Dendritic cell treated with granulocyte-macrophage colony-stimulating factor and Interleukin-4, amounts not matched to agents 40 ng/mL and 50 ng/mL, for 4 days (primary cell): ENCODE measurements around the gene FAM227B.

ENCODE experiments used
- H3K27ac Mint-ChIP-seq: one replicate; pipeline ENCODE4 v1.8.0; 2022; ENCODE audit warnings: mild to moderate bottlenecking, mixed read lengths
- H3K27me3 Mint-ChIP-seq: one replicate; pipeline ENCODE4 v1.8.0; 2022; ENCODE audit warnings: mild to moderate bottlenecking, mixed read lengths
- H3K36me3 Mint-ChIP-seq: one replicate; pipeline ENCODE4 v1.8.0; 2022; ENCODE audit warnings: low read depth, mixed read lengths
- H3K4me1 Mint-ChIP-seq: one replicate; pipeline ENCODE4 v1.8.0; 2022; ENCODE audit warnings: low read depth, mixed read lengths
- H3K4me3 Mint-ChIP-seq: one replicate; pipeline ENCODE4 v1.8.0; 2022; ENCODE audit warnings: mild to moderate bottlenecking, moderate library complexity, mixed read lengths
- H3K9me3 Mint-ChIP-seq: one replicate; pipeline ENCODE4 v1.8.0; 2022; ENCODE audit warnings: mixed read lengths
- intact Hi-C: fragments of 100-400 bp; cut with micrococcal nuclease; formaldehyde crosslinking; loops from one replicate; pipeline ENCODE4 v1.15.0; 2022

The FAM227B gene

DNA sequence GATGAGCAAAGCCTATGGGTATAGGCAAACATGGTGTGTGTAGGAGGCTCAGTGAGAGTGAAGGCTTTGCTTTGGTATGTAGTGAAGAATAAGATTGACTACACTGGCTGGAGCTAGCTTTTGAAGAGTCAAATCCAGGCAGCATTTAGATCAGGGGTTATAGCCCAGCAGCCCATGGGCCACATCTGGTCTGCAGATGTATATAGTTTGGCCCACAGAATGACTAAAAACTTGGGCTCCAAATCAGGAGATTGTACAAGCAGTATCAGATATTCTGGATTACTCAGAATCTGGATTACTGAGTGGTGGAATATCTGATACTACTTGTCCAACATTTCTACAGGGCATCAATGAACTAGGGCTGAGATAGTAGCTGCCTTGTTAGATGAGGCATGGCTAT lies 290.5 kb downstream of the FAM227B start:
- peaks cover 7% of the 10 kb centered on the region for H3K4me1 Mint-ChIP-seq
- H3K27me3 Mint-ChIP-seq, result no peaks in the 10 kb centered on the region
- H3K4me3 Mint-ChIP-seq, result no peak overlapping the region
- no peak overlapping the region for H3K27ac Mint-ChIP-seq
- peaks cover 37% of the 10 kb centered on the region for H3K36me3 Mint-ChIP-seq
- intact Hi-C loops, result no loop called here
- no peaks in the 10 kb centered on the region for H3K9me3 Mint-ChIP-seq

DNA sequence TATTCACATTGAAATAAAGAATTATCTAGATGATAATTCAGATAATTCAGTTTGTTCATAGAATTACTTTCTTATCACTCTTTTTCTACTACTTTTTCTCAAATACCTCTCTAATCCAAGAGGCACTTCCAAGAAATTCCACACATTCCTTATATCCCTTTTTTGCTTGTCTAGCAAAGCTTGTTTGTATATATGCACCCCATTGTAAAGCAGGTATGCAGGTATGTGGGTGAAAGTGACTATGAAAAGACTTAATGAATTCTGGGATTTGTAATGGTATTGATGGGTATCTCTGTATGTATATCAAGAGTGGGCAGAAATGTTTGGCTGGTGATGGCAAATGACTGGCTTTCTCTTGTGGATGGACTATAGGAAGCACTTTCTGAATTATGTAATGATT lies 291.7 kb downstream of the FAM227B start:
- intact Hi-C loops, result no loop called here
- Mint-ChIP-seq H3K27ac (no peak overlapping the region), H3K9me3 (no peaks in the 10 kb centered on the region)

DNA sequence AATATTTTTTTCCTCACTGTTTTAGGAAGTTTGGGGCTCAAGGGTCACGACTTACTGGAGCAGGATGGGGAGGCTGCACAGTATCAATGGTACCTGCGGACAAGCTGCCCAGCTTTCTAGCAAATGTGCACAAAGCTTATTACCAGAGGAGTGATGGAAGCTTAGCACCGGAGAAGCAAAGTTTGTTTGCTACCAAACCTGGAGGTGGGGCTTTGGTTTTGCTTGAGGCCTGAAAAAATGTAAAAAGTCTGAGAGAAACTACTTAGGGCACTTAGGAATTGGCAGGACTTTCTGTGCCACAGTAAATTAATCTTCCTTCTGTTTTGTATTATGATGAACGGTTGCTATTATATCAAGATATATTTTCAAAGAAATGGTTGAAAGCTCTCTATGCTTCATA lies 292.7 kb downstream of the FAM227B start:
- H3K4me1 Mint-ChIP-seq, result peaks cover 7% of the 10 kb centered on the region
- peaks cover 43% of the 10 kb centered on the region for H3K36me3 Mint-ChIP-seq
- no peaks in the 10 kb centered on the region for H3K27me3 Mint-ChIP-seq
- no peaks in the 10 kb centered on the region for H3K9me3 Mint-ChIP-seq
- no peak overlapping the region for H3K4me3 Mint-ChIP-seq
- H3K27ac Mint-ChIP-seq, result no peak overlapping the region
- intact Hi-C loops, result no loop called here

More for the DNA sequence above, 291.7 kb downstream of the FAM227B start:
- no peaks in the 10 kb centered on the region for H3K27me3 Mint-ChIP-seq
- no peak overlapping the region for H3K4me3 Mint-ChIP-seq
- peaks cover 37% of the 10 kb centered on the region for H3K36me3 Mint-ChIP-seq
- H3K4me1 Mint-ChIP-seq, result peaks cover 7% of the 10 kb centered on the region

DNA sequence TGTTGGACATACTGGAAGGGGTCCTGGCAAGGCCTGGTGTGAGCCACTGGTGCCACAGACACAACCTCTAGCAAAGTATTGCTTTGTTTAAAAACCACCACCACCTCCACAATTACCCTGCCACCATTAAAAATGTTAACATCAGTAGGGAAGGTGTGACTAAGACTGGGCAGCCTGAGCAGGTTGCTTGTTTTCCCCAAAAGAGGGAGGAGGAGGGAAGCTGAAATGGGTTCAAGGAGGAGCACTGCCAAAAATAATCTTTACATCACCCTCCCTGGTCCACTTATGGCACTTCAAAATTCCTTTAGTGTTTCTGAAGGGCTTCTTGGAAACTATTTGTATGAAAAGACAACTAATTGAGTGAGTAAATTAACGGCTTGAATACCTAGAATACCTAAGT lies 297.4 kb downstream of the FAM227B start:
- intact Hi-C loops, result no loop called here
- H3K4me3 Mint-ChIP-seq, result no peak overlapping the region
- H3K27ac Mint-ChIP-seq, result no peak overlapping the region
- peaks cover 27% of the 10 kb centered on the region for H3K4me1 Mint-ChIP-seq
- no peaks in the 10 kb centered on the region for H3K9me3 Mint-ChIP-seq
- H3K27me3 Mint-ChIP-seq, result no peaks in the 10 kb centered on the region
- H3K36me3 Mint-ChIP-seq, result peaks cover 51% of the 10 kb centered on the region

DNA sequence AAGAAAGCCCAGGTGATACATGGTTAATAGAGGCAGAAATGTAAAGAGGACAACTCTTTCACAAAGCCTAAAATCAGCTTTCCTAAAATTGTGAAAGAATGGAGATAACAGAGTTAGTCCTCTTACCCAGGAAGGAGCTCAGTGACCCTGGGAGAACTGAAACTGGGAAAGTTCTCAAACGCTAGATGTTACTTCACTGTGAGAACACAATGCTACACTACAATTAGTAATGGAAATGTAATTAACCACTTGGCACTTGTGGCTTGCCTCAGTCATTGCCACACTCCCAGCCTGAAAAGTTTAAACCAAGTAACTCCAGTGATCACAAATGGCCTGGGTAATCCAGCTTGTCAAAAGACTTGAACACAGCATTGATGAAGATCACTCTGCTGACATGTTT lies 300.3 kb downstream of the FAM227B start:
- peak overlapping the region; percentile 58 for H3K27ac Mint-ChIP-seq
- H3K9me3 Mint-ChIP-seq, result peaks cover 9% of the 10 kb centered on the region
- H3K4me3 Mint-ChIP-seq, result no peak overlapping the region
- intact Hi-C loops, result no loop called here
- peaks cover 59% of the 10 kb centered on the region for H3K36me3 Mint-ChIP-seq
- no peaks in the 10 kb centered on the region for H3K27me3 Mint-ChIP-seq
- peaks cover 27% of the 10 kb centered on the region for H3K4me1 Mint-ChIP-seq

DNA sequence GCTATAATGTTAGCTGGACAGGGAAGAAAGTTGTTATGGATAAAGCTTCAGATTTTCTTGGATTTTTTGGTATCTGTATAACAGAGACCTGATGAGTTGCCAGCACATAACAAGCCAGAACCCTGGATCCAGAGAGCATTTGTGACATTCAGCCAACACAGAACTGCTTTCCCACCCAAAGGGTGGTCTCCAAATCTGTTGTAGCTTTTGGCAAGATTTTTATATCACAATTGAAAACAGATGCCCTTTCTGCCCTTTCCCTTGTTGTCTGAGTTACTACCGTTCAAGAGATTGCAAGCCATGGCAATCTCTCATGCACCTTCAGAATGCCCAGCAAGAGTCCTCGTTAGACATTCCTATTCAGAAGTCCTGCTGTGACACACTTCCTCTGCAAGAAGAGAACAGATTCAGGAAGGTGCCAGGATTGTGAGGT lies 305.2 kb downstream of the FAM227B start:
- H3K9me3 Mint-ChIP-seq, result peaks cover 9% of the 10 kb centered on the region
- peaks cover 56% of the 10 kb centered on the region for H3K36me3 Mint-ChIP-seq
- H3K4me1 Mint-ChIP-seq, result peaks cover 22% of the 10 kb centered on the region
- H3K27me3 Mint-ChIP-seq, result no peaks in the 10 kb centered on the region
- H3K4me3 Mint-ChIP-seq, result no peak overlapping the region
- no peak overlapping the region for H3K27ac Mint-ChIP-seq
- intact Hi-C loops, result no loop called here

DNA sequence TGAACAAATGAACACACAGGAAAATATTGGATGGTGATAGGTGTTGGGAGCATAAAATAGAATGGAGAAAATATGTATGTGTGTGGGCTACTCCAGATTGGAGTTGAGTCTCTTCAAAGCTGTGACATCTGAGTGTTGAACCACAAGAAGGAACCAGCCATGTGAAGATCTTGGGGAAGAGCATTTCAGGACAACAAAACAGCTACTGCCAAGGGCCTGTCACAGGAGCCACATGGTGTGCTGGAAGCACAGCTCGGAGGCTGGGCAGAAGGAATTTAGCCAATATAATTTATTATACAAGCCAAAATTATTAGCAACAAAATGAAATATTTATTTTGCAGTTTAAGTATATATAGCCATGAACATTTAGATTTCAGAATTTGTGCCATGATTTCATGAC lies 305.9 kb downstream of the FAM227B start:
- Mint-ChIP-seq H3K9me3 (peaks cover 9% of the 10 kb centered on the region), H3K27me3 (no peaks in the 10 kb centered on the region), H3K27ac (no peak overlapping the region), H3K36me3 (peaks cover 58% of the 10 kb centered on the region), H3K4me1 (peaks cover 15% of the 10 kb centered on the region), H3K4me3 (no peak overlapping the region)
- intact Hi-C loops, result no loop called here

DNA sequence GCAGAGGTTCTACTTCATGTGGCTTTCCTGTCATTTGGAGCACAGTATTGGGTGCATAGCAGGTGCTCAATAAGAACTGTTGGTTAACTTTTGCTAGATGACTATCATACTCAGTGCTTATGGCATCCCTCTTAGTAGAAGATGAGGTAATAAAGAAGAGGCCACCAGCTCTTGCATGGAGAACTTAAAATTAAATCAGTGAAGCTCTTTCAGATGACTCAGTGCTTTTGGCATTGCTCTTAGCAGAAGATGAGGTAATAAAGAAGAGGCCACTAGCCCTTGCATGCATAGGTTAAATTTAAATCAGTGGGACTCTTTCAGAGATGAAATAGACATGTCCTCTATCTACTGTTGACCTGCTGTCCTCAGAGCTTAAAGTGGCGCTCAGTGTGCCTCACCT lies 307.0 kb downstream of the FAM227B start:
- Mint-ChIP-seq H3K4me3 (no peak overlapping the region), H3K27ac (no peak overlapping the region), H3K9me3 (peaks cover 9% of the 10 kb centered on the region), H3K27me3 (no peaks in the 10 kb centered on the region), H3K36me3 (peaks cover 53% of the 10 kb centered on the region), H3K4me1 (peaks cover 6% of the 10 kb centered on the region)
- intact Hi-C loops, result no loop called here

DNA sequence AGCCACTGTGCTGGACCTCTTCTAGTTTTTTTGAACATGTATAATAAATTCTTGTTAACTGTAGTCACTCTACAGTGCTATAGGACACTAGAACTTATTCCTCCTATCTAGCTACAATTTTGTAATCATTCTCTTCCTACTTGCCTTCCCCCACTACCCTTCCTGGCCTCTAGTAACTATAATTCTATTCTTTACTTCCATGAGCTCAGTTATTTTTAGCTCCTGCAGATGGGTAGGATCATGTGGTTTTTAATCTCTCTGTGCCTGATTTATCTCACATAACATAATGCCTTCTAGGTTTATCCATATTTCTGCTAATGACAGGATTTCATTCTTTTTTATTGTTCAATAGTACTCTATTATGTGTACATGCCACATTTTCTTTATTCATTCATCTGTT lies 310.7 kb downstream of the FAM227B start:
- Mint-ChIP-seq H3K4me3 (no peak overlapping the region), H3K36me3 (peaks cover 50% of the 10 kb centered on the region), H3K27me3 (no peaks in the 10 kb centered on the region), H3K4me1 (peaks cover 28% of the 10 kb centered on the region), H3K27ac (no peak overlapping the region), H3K9me3 (no peaks in the 10 kb centered on the region)
- intact Hi-C loops, result no loop called here

DNA sequence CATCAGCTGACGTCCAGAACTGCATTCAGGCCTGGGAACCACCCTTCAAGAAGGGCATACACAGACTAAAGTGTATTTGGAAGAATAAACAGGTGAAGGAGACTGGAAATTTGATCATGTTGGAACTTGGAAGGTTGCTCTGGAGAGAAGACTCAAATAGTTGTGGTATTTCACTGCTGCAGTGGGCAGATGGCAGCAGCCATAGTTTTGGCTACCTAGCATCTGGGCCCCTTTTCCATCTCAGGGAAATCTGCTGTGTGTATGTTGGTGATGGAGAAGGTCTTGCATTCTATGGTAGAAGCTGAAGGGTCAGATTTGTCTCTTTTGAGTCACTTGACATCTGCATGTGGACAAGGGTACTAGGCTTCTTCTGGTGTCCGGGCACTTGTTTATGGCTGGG lies 311.9 kb downstream of the FAM227B start:
- H3K27ac Mint-ChIP-seq, result no peak overlapping the region
- H3K36me3 Mint-ChIP-seq, result peaks cover 58% of the 10 kb centered on the region
- intact Hi-C loops, result no loop called here
- H3K9me3 Mint-ChIP-seq, result no peaks in the 10 kb centered on the region
- H3K27me3 Mint-ChIP-seq, result no peaks in the 10 kb centered on the region
- H3K4me3 Mint-ChIP-seq, result no peak overlapping the region
- H3K4me1 Mint-ChIP-seq, result peaks cover 28% of the 10 kb centered on the region

DNA sequence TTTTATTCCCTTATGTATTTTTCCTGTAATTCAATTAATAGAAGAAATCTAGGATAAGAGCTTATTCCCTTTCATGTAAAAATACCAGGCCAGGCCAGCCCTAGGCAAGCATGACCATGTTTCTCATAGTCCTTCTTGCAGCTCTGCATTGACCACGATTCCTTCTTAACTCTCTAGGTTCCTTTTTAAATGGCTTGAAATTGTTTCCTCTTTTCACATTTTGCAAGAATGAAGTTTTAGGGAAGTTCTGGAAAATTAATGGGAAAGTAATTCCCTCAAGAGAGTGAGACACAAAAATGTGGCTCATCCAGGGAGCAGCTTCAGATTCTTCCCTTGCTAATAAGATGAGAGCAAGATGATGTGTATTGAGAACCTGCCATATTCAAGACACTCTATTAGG lies 314.1 kb downstream of the FAM227B start:
- peaks cover 58% of the 10 kb centered on the region for H3K36me3 Mint-ChIP-seq
- no peaks in the 10 kb centered on the region for H3K9me3 Mint-ChIP-seq
- no peak overlapping the region for H3K4me3 Mint-ChIP-seq
- no peaks in the 10 kb centered on the region for H3K27me3 Mint-ChIP-seq
- H3K4me1 Mint-ChIP-seq, result peaks cover 29% of the 10 kb centered on the region
- H3K27ac Mint-ChIP-seq, result peak overlapping the region; percentile 28
- intact Hi-C loops, result no loop called here

DNA sequence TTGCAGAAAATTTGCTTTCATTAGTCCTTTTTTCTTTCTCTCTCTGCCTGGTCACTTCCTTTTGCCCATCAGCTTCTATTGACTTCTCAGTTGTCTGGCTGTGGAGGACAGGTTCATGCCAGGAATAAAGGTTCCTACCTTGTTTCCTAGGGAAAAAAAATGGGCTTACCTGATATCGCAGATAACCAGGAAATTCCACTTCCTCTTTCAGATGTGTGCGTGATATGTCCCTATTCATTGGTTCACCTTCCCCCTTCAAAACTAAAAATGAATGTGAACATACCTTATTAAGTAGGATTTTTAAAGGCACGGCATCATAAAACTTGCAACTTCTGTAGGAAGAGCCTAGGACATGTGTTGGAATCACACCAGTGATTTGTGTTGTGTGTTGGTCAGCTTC lies 317.6 kb downstream of the FAM227B start:
- Mint-ChIP-seq H3K9me3 (peaks cover 14% of the 10 kb centered on the region), H3K4me3 (no peak overlapping the region), H3K27ac (no peak overlapping the region), H3K36me3 (peaks cover 55% of the 10 kb centered on the region), H3K4me1 (peaks cover 29% of the 10 kb centered on the region), H3K27me3 (no peaks in the 10 kb centered on the region)
- intact Hi-C loops, result no loop called here

DNA sequence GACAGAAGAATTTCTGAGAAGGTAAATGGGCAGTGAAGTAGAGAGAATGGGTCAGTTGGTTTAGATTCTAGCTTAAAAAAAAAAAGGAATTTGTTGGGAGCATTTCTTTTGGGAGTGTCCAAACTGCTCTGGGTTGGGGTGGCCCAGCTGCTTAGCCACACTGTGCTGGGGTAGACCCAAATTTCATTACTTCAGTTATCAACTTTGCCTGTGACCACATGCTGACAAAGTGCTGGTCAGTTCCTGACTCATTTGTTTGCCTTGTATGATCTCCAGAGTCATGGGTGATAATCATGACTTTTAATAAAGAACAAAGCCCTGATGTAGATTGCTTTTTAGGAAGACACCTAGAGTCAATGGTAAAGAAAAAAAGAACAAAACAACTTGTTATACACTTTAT lies 319.1 kb downstream of the FAM227B start:
- intact Hi-C loops, result no loop called here
- Mint-ChIP-seq H3K9me3 (peaks cover 14% of the 10 kb centered on the region), H3K4me1 (peaks cover 24% of the 10 kb centered on the region), H3K4me3 (no peak overlapping the region), H3K27ac (no peak overlapping the region), H3K36me3 (peaks cover 61% of the 10 kb centered on the region), H3K27me3 (no peaks in the 10 kb centered on the region)

DNA sequence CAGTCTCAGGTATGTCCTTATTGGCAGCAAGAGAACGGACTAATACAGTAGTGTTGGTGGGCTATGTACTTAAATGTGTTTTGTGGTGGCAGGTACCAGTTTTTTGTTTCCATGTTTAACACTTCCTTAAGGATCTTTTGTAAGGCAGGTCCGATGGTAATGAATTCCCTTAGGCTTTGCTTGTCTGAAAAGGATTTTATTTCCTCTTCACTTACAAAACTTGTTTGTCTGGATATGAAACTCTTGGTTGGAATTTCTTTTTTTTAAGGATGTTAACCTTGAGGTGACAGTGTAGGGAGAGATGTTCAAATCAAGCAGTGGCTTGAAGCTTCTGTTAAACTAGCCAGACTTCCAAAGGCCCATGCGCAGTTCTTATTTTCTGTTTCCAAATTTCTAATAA lies 319.8 kb downstream of the FAM227B start:
- Mint-ChIP-seq H3K27ac (no peak overlapping the region), H3K9me3 (peaks cover 14% of the 10 kb centered on the region), H3K36me3 (peaks cover 68% of the 10 kb centered on the region), H3K4me3 (no peak overlapping the region), H3K4me1 (peaks cover 17% of the 10 kb centered on the region), H3K27me3 (no peaks in the 10 kb centered on the region)
- intact Hi-C loops, result no loop called here

DNA sequence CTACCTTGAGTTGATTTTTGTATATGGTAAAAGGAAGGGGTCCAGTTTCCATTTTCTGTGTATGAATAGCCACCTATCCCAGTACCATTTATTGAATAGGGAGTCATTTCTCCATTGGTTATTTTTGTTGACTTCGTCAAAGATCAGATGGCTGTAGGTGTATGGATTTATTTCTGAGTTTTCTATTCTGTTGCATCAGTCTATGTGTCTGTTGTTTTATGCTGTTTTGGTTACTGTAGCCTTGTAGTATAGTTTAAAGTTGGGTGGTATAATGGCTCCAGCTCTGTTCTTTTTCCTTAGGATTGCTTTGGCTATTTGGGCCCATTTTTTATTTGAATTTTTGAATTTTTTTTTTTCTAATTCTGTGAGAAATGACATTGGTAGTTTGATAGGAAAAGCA lies 323.0 kb downstream of the FAM227B start:
- Mint-ChIP-seq H3K9me3 (peaks cover 14% of the 10 kb centered on the region), H3K27ac (no peak overlapping the region), H3K27me3 (no peaks in the 10 kb centered on the region), H3K4me1 (no peaks in the 10 kb centered on the region), H3K36me3 (peaks cover 80% of the 10 kb centered on the region), H3K4me3 (no peak overlapping the region)
- intact Hi-C loops, result no loop called here
